Lung (tissue), 12 donors: ENCODE results near the gene TTC7B. TPM values are rescaled to one million over a fixed set of nuclear protein-coding genes. Genes with fewer than 3 reads are reported as not detected.

Experiments used
- ATAC-seq: fragments of 200-7000 bp; cut with Tn5 transposase; one replicate; pipeline ENCODE4 v1.9.1; 2020; ENCODE audit warnings: moderate number of reproducible peaks; ENCODE audit not compliant: insufficient read depth, low FRiP score
- DNase-seq, 3 donors: peaks; one replicate each; pipeline ENCODE4 v3.0.0-alpha.2; 2013 to 2017
- H3K27ac ChIP-seq, 2 donors: one replicate each; pipeline ENCODE4 v1.5.1; 2013; ENCODE audit warnings: mild to moderate bottlenecking in 2 of 2, moderate library complexity in 2 of 2, control low read depth in 1 of 2, inconsistent platforms in 1 of 2, low read depth in 1 of 2, low read length in 1 of 2
- H3K27me3 ChIP-seq, 3 donors: one replicate each; pipeline ENCODE4 v1.5.1; 2013; ENCODE audit warnings: low read length in 2 of 3; ENCODE audit not compliant: control insufficient read depth in 3 of 3, insufficient read depth in 3 of 3
- H3K36me3 ChIP-seq, 4 donors: one replicate each; pipeline ENCODE4 v1.5.1; 2013; ENCODE audit warnings: low read length in 4 of 4, mild to moderate bottlenecking in 1 of 4, moderate library complexity in 1 of 4; ENCODE audit not compliant: control insufficient read depth in 4 of 4, insufficient read depth in 4 of 4
- H3K4me1 ChIP-seq, 5 donors: one replicate each; pipeline ENCODE4 v1.5.1; 2013; ENCODE audit warnings: low read length in 5 of 5, mild to moderate bottlenecking in 2 of 5, moderate library complexity in 1 of 5; ENCODE audit not compliant: control insufficient read depth in 5 of 5, insufficient read depth in 5 of 5
- H3K4me3 ChIP-seq: one replicate; pipeline ENCODE4 v1.5.1; 2013; ENCODE audit warnings: mild to moderate bottlenecking, control low read depth, moderate library complexity
- H3K9ac ChIP-seq, 2 donors: one replicate each; pipeline ENCODE4 v1.5.1; 2013; ENCODE audit warnings: low read length in 2 of 2, control low read depth in 1 of 2; ENCODE audit not compliant: insufficient read depth in 1 of 2
- H3K9me3 ChIP-seq, 4 donors: one replicate each; pipeline ENCODE4 v1.5.1; 2013; ENCODE audit warnings: low read length in 3 of 4, mild to moderate bottlenecking in 1 of 4, moderate library complexity in 1 of 4; ENCODE audit not compliant: control insufficient read depth in 4 of 4, insufficient read depth in 3 of 4
- WGBS, 2 donors: extraction: QIAGEN DNeasy Blood & Tissue Kit; methylation state at CpG; one replicate each; pipeline ENCODE4 v1.1.7; 2013; 5-methylcytosine and 5-hydroxymethylcytosine counted together
- polyA plus RNA-seq, 2 donors: library from polyadenylated mRNA; stranded (reverse); fragments of 200-250 nt; gene quantifications; one replicate each; pipeline ENCODE4 v1.2.1, GENCODE V29; 2013
- total RNA-seq, 2 donors: library from RNA; depleted of rRNA in 1 of 2; stranded (reverse); fragments of >200 nt in 1 of 2; gene quantifications; one replicate each; pipeline ENCODE4 v1.2.1, GENCODE V29; 2014 to 2021
- TF ChIP-seq, protein P1 (sequence below): IDR thresholded peaks from 2 replicates; pipeline ENCODE4 v1.5.1; 2012; ENCODE audit warnings: mild to moderate bottlenecking; ENCODE audit errors: control extremely low read depth, extremely low read depth
- donor health status: control.
- donor health status: control.
- donor health status: Bipolar disorder and iron deficiency.
- donor health status: healthy.
- donor health status: DM: yes; HTN: yes; CAD: no.

TTC7B gene
- total and polyA plus RNA-seq, 4 donors, result 11.0 to 39.6 (median 23.0) TPM

DNA sequence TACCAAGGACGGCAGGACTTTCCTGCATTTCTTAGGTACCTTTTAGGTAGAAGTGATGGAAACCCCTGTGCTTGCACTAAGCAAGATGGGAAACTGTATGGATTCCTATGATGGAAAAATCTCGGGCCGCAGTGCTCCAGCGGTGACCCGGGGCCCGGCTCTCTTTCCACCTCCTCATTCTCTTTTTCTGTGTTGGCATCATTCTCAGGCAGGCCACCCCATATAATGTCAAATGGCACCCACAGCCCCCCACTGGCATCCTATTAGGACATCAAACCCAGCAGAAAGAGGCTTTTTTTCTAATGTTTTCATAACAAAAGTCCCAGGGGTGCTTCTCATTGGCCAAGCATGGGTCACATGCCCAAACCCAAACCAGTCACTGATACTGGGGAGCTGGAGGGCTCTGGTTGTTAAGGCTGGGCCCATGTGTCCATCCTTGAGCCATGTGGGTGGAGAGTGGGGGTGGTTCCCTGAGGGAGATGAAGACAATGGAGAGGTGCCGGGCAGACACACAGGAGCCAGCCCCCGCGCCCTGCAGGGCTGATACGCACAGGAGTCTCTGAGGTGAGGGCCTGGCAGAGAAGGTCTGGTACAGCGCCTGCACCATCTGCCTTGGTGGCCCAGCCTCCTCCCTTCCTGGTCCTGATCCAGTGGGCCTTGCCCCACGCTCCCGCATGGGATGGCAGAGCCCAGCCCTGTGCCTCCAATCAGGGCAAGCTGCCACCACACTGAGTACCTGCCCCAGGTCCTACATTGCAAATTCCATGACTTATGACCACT, 277.3 kb downstream of the TTC7B start:
- TF ChIP-seq, protein P1, sequence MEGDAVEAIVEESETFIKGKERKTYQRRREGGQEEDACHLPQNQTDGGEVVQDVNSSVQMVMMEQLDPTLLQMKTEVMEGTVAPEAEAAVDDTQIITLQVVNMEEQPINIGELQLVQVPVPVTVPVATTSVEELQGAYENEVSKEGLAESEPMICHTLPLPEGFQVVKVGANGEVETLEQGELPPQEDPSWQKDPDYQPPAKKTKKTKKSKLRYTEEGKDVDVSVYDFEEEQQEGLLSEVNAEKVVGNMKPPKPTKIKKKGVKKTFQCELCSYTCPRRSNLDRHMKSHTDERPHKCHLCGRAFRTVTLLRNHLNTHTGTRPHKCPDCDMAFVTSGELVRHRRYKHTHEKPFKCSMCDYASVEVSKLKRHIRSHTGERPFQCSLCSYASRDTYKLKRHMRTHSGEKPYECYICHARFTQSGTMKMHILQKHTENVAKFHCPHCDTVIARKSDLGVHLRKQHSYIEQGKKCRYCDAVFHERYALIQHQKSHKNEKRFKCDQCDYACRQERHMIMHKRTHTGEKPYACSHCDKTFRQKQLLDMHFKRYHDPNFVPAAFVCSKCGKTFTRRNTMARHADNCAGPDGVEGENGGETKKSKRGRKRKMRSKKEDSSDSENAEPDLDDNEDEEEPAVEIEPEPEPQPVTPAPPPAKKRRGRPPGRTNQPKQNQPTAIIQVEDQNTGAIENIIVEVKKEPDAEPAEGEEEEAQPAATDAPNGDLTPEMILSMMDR, result no peak

GRCh38 chr14:90538095-90538494, 278.1 kb downstream of the TTC7B start:
- 80 to 89% methylated on average over 10 of the region's 10 CpGs for WGBS, 2 donors
- Histone ChIP-seq H3K9ac (no peak overlapping the region), H3K4me1 (peaks cover 0 to 19% (median 18%) of the 10 kb centered on the region in 5 donors), H3K4me3 (no peak overlapping the region), H3K9me3 (no peaks in the 10 kb centered on the region), H3K27me3 (no peaks in the 10 kb centered on the region), H3K36me3 (peaks cover 0 to 10% (median 3%) of the 10 kb centered on the region in 4 donors), H3K27ac (no peak overlapping the region)
- ATAC-seq, result no peak
- TF ChIP-seq, protein P1, result no peak
- DNase-seq, result no peak

More for the DNA sequence above, 277.3 kb downstream of the TTC7B start:
- H3K9ac ChIP-seq, result no peak overlapping the region
- no peaks in the 10 kb centered on the region for H3K27me3 ChIP-seq
- 93 to 98% methylated on average over 12 to 13 of the region's 13 CpGs for WGBS, 2 donors
- no peak overlapping the region for H3K27ac ChIP-seq
- H3K4me1 ChIP-seq, result peaks cover 0 to 17% (median 14%) of the 10 kb centered on the region in 5 donors
- H3K36me3 ChIP-seq, result peaks cover 0 to 13% (median 3%) of the 10 kb centered on the region in 4 donors
- H3K9me3 ChIP-seq, result no peaks in the 10 kb centered on the region
- no peak for ATAC-seq
- H3K4me3 ChIP-seq, result no peak overlapping the region
- no peak for DNase-seq

DNA sequence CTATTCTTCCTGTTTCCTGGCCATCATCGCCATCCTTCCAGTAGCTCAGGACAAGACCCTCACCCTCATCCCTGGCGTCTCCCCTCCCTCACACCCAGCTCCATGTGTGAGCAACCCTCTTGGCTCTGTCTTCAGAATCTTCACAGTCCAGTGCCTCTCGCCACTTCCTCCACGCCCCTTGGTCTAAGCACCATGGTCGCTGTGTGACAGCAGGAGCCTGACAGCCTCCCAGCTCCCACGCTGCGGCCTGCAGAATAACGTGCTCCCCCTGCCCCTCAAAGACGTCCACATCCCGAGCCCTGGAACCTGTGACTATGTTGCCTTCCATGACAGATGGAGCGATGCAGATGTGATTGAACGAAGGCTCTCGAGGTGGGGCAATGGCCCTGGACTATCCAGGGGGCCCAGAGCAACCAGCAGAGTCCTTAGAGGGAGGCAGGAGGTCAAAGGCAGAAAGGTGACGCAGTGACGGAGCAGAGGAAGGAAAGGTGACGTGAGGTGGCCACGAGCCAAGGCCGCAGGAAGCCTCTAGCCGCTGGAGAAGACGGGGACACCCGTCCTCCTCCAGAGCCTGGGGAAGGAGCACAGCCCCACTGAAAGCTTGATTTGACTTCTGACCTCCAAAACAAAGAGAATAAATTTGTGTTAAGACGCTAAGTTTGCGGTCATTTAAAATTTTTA, 279.6 kb downstream of the TTC7B start:
- H3K4me3 ChIP-seq, result no peak overlapping the region
- 75 to 77% methylated on average over 23 of the region's 23 CpGs for WGBS, 2 donors
- no peaks in the 10 kb centered on the region for H3K9me3 ChIP-seq
- no peaks in the 10 kb centered on the region for H3K27me3 ChIP-seq
- TF ChIP-seq, protein P1, result no peak
- H3K27ac ChIP-seq, result no peak overlapping the region
- DNase-seq, result no peak
- H3K9ac ChIP-seq, result no peak overlapping the region
- no peak for ATAC-seq
- peaks cover 0 to 19% (median 18%) of the 10 kb centered on the region in 5 donors for H3K4me1 ChIP-seq
- H3K36me3 ChIP-seq, result peaks cover 0 to 10% (median 3%) of the 10 kb centered on the region in 4 donors
